SK-N-SH (cell line): ENCODE measurements around the gene THAP3. TPM values are rescaled to one million over a fixed set of nuclear protein-coding genes. Genes with fewer than 3 reads are reported as not detected.

Experiments used
- CTCF ChIA-PET: fragments of 300-600, 350-600 bp; formaldehyde crosslinking; extraction: SDS; loops from one replicate; lab custom pipeline; 2021; lab: Yijun Ruan, JAX
- POLR2A ChIA-PET: fragments of 350-600 bp; sonication (Branson Sonifier 250); formaldehyde crosslinking; extraction: SDS; loops from one replicate; lab custom pipeline; 2020; ENCODE audit warnings: antibody characterized with exemption, inconsistent platforms; lab: Yijun Ruan, JAX
- DNase-seq: peaks from one replicate; pipeline ENCODE4 v3.0.0; 2012
- H2AFZ ChIP-seq: fragments of 200-600 bp; sonication (generic); 2 replicates; pipeline ENCODE4 v1.8.1; 2016; ENCODE audit warnings: antibody characterized with exemption, mild to moderate bottlenecking, low read depth
- H3F3A ChIP-seq: fragments of 200-600 bp; sonication (generic); replicated peaks from 2 replicates; pipeline ENCODE3; 2016; ENCODE audit warnings: antibody characterized with exemption, mild to moderate bottlenecking; ENCODE audit not compliant: insufficient read depth
- H3K27ac ChIP-seq, 2 experiments: fragments of 200-500 bp in 1 of 2; fragments of 200-600 bp in 1 of 2; sonication (Bioruptor generic) in 1 of 2; sonication (generic), shearing (Covaris generic) in 1 of 2; 2 replicates each; pipeline versions ENCODE4 v1.5.1 to v1.6.1; 2014 to 2016; ENCODE audit warnings: low read depth in 2 of 2, inconsistent platforms in 1 of 2, low read length in 1 of 2, mild to moderate bottlenecking in 1 of 2, mixed read lengths in 1 of 2
- H3K27me3 ChIP-seq: fragments of 200-600 bp; sonication (generic), shearing (Covaris generic); 2 replicates; pipeline ENCODE4 v1.6.1; 2016; ENCODE audit warnings: mixed run types; ENCODE audit not compliant: insufficient read depth
- H3K36me3 ChIP-seq, 2 experiments: fragments of 200-500 bp in 1 of 2; fragments of 200-600 bp in 1 of 2; sonication (Bioruptor generic) in 1 of 2; sonication (generic) in 1 of 2; replicated peaks in 1 of 2; 2 replicates each; pipeline versions ENCODE3 to v1.5.1; 2014 to 2016; ENCODE audit warnings: low read length in 1 of 2, mild to moderate bottlenecking in 1 of 2; ENCODE audit not compliant: insufficient read depth in 2 of 2, control insufficient read depth in 1 of 2
- H3K4me1 ChIP-seq, 2 experiments: fragments of 200-500 bp in 1 of 2; fragments of 200-600 bp in 1 of 2; sonication (Bioruptor generic) in 1 of 2; sonication (generic), shearing (Covaris generic) in 1 of 2; 2 replicates each; pipeline versions ENCODE4 v1.5.1 to v1.6.1; 2014 to 2016; ENCODE audit warnings: low read depth in 1 of 2, low read length in 1 of 2, mixed run types in 1 of 2; ENCODE audit not compliant: insufficient read depth in 2 of 2, control insufficient read depth in 1 of 2
- H3K4me2 ChIP-seq: fragments of 200-600 bp; sonication (generic), shearing (Covaris generic); 2 replicates; pipeline ENCODE4 v1.6.1; 2017; ENCODE audit warnings: mixed run types
- H3K4me3 ChIP-seq, 2 experiments: fragments of 200-500 bp in 1 of 2; fragments of 200-600 bp in 1 of 2; sonication (Bioruptor generic) in 1 of 2; sonication (generic), shearing (Covaris generic) in 1 of 2; 2 replicates each; pipeline versions ENCODE4 v1.5.1 to v1.8.1; 2014 to 2016; ENCODE audit warnings: low read depth in 2 of 2, inconsistent platforms in 1 of 2, low read length in 1 of 2, mild to moderate bottlenecking in 1 of 2, mixed read lengths in 1 of 2, moderate library complexity in 1 of 2
- H3K79me2 ChIP-seq: fragments of 200-600 bp; sonication (generic); 2 replicates; pipeline ENCODE4 v1.8.1; 2017; ENCODE audit warnings: mild to moderate bottlenecking; ENCODE audit not compliant: insufficient read depth
- H3K9ac ChIP-seq: fragments of 200-600 bp; sonication (generic); 2 replicates; pipeline ENCODE4 v1.6.1; 2017; ENCODE audit warnings: mixed run types
- H3K9me2 ChIP-seq: fragments of 200-600 bp; sonication (generic); 2 replicates; pipeline ENCODE4 v1.6.1; 2017; ENCODE audit warnings: mixed run types
- H3K9me3 ChIP-seq: fragments of 200-600 bp; sonication (generic); 2 replicates; pipeline ENCODE4 v1.6.1; 2017; ENCODE audit warnings: mixed run types, mild to moderate bottlenecking, moderate library complexity
- H4K20me1 ChIP-seq: fragments of 200-600 bp; sonication (generic); 2 replicates; pipeline ENCODE4 v1.6.1; 2017; ENCODE audit warnings: mild to moderate bottlenecking, mixed run types; ENCODE audit not compliant: insufficient read depth
- FOSL2 ChIP-seq: IDR thresholded peaks from 2 replicates; pipeline ENCODE4 v1.4.0; 2012; ENCODE audit warnings: low read depth, mild to moderate bottlenecking, moderate library complexity, borderline replicate concordance
- FOXM1 ChIP-seq: IDR thresholded peaks from 2 replicates; pipeline ENCODE4 v1.4.0; 2012; ENCODE audit warnings: low read depth, mild to moderate bottlenecking
- GATA2 ChIP-seq: sonication (generic); formaldehyde crosslinking; IDR thresholded peaks from 2 replicates; pipeline ENCODE4 v1.5.0; 2020; ENCODE audit warnings: mild to moderate bottlenecking, missing genetic modification reagents
- IRF3 ChIP-seq: fragments of 150-350 bp; IDR thresholded peaks from 2 replicates; pipeline ENCODE4 v1.6.1; 2016; ENCODE audit warnings: mild to moderate bottlenecking, low read depth, low read length
- MEF2A ChIP-seq: IDR thresholded peaks from 2 replicates; pipeline ENCODE4 v1.4.0; 2012; ENCODE audit warnings: low read depth, borderline replicate concordance
- POLR2AphosphoS5 ChIP-seq: IDR thresholded peaks from 2 replicates; pipeline ENCODE4 v1.6.1; 2012; ENCODE audit warnings: low read depth, low read length
- TCF12 ChIP-seq: IDR thresholded peaks from 2 replicates; pipeline ENCODE4 v1.4.0; 2012
- WGBS: methylation state at CpG from one replicate; pipeline ENCODE4 v1.1.6; 2017; ENCODE audit warnings: low lambda C conversion rate; 5-methylcytosine and 5-hydroxymethylcytosine counted together
- polyA plus RNA-seq, 3 experiments: library from polyadenylated mRNA; depleted of rRNA; stranded (reverse); fragments of >200 nt; gene quantifications; 2 replicates each; pipeline ENCODE4 v1.2.3, GENCODE V29; 2012
- TF ChIP-seq, protein P1 (sequence below): IDR thresholded peaks from 2 replicates; pipeline ENCODE4; 2012
- TF ChIP-seq, protein P2 (sequence below): fragments of 200-600 bp; sonication (generic); IDR thresholded peaks from 2 replicates; pipeline ENCODE4 v1.6.1; 2017; ENCODE audit warnings: antibody characterized with exemption, mild to moderate bottlenecking, moderate library complexity
- TF ChIP-seq, protein P3 (sequence below): IDR thresholded peaks from 2 replicates; pipeline ENCODE4 v1.6.1; 2012; ENCODE audit warnings: mild to moderate bottlenecking, low read depth, low read length, moderate library complexity

Gene THAP3
- polyA plus RNA-seq, 1 of the 3 experiments (the other 2 are of a cell fraction): 11.1 TPM

DNA sequence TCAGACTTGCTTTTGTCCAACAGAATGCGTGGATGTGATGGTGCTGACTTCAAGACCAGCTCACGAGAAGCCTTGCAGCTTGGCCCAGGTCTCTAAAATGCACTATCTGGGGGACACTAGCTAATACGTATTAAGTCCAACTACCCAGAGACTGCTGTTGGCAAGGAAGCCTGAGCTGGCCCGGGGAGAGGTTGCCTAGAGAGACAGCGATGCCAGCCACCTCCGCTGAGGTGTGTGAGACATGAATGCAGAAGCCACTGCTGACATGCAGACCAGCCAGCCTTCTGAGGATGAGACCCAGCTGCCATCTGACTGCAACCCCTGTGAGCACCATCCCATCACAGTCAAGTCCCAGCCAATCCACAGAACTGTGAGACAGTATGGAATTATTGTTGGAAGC lies 32.5 kb downstream of the THAP3 start:
- H3K27ac ChIP-seq: no peak overlapping the region
- CTCF ChIA-PET: interaction anchor here (1.1 to 3.2 kb wide), 3 partner anchors 11 to 225 kb away, joined by 3 to 14 read pairs (median 4); no protein-coding TSS in a partner anchor
- no peaks in the 10 kb centered on the region for H4K20me1 ChIP-seq
- 97% methylated on average over 5 of the region's 6 CpGs for WGBS
- H3K79me2 ChIP-seq: peaks cover 12% of the 10 kb centered on the region; the same call in 1 of the 2 replicates
- H3K36me3 ChIP-seq: peaks cover 0 to 23% of the 10 kb centered on the region in 2 experiments
- POLR2A ChIA-PET: no interaction called here
- no peak overlapping the region for H2AFZ ChIP-seq
- no peak overlapping the region for H3K4me2 ChIP-seq
- no peaks in the 10 kb centered on the region for H3K9me2 ChIP-seq
- H3K27me3 ChIP-seq: no peaks in the 10 kb centered on the region
- DNase-seq: no peak
- no peak overlapping the region for H3K4me3 ChIP-seq
- H3K9me3 ChIP-seq: no peaks in the 10 kb centered on the region
- H3F3A ChIP-seq: peaks cover 14% of the 10 kb centered on the region
- TF ChIP-seq POLR2AphosphoS5 (no peak), TCF12 (no peak), FOXM1 (no peak), GATA2 (CRISPR knock-in tag) (no peak), MEF2A (no peak), IRF3 (no peak), FOSL2 (no peak)
- TF ChIP-seq, protein P1, sequence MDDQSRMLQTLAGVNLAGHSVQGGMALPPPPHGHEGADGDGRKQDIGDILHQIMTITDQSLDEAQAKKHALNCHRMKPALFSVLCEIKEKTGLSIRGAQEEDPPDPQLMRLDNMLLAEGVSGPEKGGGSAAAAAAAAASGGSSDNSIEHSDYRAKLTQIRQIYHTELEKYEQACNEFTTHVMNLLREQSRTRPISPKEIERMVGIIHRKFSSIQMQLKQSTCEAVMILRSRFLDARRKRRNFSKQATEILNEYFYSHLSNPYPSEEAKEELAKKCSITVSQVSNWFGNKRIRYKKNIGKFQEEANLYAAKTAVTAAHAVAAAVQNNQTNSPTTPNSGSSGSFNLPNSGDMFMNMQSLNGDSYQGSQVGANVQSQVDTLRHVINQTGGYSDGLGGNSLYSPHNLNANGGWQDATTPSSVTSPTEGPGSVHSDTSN: no peak
- TF ChIP-seq, protein P2, sequence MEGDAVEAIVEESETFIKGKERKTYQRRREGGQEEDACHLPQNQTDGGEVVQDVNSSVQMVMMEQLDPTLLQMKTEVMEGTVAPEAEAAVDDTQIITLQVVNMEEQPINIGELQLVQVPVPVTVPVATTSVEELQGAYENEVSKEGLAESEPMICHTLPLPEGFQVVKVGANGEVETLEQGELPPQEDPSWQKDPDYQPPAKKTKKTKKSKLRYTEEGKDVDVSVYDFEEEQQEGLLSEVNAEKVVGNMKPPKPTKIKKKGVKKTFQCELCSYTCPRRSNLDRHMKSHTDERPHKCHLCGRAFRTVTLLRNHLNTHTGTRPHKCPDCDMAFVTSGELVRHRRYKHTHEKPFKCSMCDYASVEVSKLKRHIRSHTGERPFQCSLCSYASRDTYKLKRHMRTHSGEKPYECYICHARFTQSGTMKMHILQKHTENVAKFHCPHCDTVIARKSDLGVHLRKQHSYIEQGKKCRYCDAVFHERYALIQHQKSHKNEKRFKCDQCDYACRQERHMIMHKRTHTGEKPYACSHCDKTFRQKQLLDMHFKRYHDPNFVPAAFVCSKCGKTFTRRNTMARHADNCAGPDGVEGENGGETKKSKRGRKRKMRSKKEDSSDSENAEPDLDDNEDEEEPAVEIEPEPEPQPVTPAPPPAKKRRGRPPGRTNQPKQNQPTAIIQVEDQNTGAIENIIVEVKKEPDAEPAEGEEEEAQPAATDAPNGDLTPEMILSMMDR: no peak
- TF ChIP-seq, protein P3, sequence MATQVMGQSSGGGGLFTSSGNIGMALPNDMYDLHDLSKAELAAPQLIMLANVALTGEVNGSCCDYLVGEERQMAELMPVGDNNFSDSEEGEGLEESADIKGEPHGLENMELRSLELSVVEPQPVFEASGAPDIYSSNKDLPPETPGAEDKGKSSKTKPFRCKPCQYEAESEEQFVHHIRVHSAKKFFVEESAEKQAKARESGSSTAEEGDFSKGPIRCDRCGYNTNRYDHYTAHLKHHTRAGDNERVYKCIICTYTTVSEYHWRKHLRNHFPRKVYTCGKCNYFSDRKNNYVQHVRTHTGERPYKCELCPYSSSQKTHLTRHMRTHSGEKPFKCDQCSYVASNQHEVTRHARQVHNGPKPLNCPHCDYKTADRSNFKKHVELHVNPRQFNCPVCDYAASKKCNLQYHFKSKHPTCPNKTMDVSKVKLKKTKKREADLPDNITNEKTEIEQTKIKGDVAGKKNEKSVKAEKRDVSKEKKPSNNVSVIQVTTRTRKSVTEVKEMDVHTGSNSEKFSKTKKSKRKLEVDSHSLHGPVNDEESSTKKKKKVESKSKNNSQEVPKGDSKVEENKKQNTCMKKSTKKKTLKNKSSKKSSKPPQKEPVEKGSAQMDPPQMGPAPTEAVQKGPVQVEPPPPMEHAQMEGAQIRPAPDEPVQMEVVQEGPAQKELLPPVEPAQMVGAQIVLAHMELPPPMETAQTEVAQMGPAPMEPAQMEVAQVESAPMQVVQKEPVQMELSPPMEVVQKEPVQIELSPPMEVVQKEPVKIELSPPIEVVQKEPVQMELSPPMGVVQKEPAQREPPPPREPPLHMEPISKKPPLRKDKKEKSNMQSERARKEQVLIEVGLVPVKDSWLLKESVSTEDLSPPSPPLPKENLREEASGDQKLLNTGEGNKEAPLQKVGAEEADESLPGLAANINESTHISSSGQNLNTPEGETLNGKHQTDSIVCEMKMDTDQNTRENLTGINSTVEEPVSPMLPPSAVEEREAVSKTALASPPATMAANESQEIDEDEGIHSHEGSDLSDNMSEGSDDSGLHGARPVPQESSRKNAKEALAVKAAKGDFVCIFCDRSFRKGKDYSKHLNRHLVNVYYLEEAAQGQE: no peak
- H3K4me1 ChIP-seq: no peaks in the 10 kb centered on the region; a peak in 1 of 4 replicates
- H3K9ac ChIP-seq: no peak overlapping the region
